COLO829 (cell line): Measurements from ENCODE around the gene GRAMD1A.
"Not testable (repeated sequence)": the region's sequence is repeated elsewhere in the genome, so short reads cannot be mapped to it uniquely, and the experiment has no call there.

Experiments
- DNase-seq: peaks from one replicate; pipeline ENCODE4 v3.0.0; 2012; ENCODE audit warnings: low spot score

The GRAMD1A gene

DNA sequence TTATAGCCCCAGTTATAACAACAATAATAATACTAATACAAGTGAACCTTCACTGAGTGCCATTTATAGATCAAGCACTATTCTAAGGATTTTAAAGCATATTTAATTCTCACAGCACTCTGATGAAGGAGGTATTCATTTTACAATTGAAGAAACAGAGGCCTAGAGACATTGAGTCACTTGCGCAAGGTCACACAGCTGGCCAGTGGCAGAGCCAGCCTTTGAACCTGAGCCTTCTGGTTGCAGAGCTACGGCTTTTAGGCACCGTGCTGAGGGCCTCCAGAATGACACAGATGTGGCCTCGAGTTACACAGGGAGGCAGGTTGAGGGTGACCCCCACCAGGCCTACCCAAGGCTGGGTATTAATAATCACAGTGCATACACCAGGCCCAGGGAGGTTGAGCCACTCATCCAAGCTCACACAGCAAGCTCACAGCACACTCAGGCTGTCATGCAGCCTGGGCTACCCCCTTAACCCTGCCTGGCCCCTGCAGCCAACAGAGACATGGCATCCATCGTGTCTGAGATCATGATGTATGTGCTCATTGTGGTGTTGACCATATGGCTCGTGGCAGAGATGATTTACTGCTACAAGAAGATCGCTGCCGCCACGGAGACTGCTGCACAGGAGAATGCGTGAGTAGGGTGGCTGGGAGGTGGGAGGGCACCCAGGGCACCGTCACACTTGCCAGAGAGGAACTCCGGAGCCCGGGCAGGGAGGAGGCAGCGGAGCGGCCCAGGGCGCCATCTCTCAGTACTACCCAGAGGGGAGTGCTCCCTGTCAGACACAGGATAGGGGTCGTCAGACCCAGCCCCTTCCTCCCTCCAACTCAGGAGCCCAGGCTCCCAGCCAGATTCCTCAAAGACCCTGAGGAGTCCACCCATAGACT is 38.7 kb downstream of the GRAMD1A start:
- no peak for DNase-seq

DNA sequence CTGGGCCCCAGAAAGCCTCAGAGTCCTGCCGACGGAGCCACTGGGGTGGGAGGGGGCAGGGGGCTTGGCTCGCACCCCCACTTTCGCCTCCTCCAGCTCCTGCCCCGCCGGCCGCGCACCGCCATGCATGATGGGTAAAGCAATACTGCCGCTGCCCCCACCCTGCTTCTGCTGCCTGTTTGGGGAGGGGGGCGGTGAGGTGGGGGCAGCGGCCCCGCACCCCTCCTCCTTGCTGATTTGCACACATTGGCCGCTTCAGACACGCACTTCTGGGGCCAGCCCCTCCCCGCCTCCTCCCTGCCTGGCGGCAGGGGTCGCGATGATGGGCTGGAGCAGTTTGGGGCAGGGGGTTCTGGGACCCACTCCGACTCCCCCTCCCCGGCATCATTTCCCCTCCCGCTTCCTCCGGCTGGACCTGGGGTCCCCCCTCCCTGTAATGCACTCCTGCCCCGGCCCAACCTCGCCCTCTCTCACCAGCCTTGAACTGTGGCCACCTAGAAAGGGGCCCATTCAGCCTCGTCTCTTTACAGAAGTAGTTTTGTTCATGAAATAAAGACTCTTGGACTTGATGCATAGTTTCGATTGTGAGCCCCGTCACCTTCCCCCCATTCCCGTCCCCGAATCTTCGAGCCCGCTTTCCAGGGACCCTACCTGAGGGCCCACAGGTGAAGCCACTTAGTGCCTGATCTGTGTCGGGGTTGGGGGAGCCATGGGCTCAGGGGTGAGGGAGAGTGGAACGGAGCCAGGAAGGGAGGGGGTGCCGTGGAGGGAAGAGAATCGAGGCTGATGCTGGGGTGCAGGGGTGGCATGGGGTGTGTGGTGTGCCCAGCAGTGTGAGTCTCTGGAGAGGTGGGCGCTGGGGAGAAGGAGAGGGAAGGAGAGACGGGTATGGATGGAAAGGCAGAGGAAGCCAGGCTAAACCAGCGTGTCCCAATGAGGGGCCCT is 40.0 kb downstream of the GRAMD1A start:
- no peak for DNase-seq

DNA sequence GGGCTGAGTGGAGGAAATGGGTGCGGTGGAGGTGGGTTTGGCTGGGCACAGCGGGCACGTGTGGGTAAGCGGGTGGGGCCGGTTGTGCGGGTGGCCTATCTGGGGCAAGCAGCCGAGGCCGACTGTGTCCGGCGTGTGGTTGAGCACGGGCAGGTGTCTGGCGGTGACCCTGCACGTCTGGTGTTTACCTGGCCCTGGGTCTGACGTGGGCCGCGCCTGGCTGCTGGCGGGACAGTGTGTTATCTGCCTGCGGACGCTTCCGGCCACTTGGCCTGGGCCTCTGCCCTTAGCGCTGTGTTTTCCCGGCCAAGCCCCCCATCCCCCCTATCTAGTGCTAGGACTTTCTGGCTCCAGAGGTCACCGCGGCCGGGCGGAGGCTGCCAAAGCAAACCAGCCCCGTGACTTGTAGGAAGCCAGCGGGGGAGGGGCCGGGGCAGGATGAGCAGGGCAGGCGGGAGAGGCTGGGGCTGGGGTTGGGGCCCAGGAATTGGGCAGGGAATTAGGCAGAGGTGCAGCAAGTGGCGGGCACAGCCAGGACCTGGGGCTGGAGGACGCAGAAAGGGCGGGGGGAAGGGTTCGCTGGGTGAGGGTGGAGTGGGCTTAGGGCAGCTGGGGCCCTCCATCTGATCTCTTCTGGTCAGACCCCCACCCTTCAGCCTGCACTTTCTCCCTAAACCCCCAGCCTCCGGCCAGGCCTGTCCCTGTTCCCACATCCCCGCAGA is 40.9 kb downstream of the GRAMD1A start:
- peak; percentile 20 for DNase-seq

DNA sequence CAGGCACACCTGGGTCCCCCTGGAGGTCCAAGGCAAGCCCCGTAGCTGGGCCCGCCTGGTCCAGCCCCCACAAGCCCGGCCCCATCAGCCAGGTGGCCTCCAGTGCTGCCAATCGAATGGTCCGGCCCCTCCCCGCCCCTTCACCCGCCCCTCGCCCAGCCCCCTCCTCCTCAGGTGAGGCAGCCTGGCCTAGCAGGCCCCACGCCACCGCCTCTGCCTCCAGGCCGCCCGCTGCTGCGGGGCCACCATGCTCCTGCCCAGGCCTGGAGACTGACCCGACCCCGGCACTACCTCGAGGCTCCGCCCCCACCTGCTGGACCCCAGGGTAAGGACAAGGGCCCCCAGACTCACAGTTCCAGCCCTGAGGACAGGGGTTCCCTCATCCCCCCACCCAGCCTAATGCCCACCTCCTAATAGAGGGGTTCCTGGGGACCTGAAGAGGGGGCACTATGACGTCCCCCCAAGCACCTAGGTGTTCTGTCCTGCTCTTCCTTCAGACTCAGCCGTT is 41.5 kb downstream of the GRAMD1A start, which contains the start of gene HPN:
Gene HPN (plus strand): TSS at position 174 of the 508 bp plus-strand sequence. CDS start 786 bp downstream, outside the sequence.
- DNase-seq = no peak

DNA sequence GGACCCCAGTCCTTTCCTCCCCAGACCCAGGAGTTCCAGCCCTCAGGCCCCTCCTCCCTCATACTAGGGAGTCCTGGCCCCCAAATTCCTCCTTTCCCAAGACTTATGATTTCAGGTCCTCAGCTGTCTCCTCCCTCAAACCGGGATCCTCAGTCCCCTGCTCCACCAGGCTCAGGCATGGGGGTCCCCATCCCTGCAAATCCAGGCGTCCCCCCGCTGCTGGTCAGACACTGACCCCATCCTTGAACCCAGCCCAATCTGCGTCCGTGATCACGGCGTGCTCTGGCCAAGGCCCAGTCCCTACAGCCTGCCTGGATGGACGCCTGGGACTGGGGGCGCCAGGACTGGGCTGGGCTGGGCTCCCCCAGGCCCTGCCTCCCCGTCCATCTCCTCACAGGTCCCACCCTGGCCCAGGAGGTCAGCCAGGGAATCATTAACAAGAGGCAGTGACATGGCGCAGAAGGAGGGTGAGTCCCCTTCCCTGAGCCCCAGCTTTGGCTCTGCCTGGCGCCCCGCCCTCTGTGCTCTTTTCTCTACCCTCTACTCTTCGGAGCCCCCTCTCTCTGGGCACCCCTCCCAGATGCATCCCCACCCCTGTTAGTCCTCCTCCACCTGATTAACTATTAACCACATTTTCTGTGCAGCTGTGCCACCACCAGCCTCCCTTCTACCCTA is 42.1 kb downstream of the GRAMD1A start:
- no peak for DNase-seq

DNA sequence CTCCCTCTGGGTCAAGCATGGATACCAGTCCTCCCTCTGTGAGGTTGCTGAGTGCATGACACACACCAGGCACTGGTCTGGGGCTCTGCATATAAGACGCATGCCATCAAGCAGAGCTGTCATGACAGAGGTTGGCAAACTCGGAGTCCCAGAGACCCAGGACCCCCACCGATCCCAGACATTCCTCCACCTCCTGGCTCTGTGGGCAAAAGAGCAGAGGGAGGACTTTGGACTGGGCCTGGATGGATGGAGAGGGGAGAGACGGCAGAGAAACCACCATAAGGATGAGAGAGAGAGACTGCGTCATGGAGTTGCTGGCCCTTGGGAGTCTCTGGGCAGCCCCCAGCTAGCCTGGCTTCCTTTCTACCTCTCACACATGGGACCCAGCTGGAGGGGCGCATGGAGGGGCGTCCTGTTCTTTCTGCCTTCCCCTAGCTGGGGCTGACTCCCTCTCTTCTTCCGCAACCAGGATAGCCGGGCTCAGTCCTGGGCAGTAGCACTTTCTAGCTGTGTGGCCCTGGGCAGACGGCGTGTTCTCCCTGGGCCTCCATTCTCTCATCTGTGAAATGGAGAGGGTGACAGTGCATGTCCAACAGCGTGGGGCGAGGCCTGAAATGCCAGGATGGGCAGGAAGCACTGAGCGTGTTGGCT is 43.0 kb downstream of the GRAMD1A start:
- no peak for DNase-seq

DNA sequence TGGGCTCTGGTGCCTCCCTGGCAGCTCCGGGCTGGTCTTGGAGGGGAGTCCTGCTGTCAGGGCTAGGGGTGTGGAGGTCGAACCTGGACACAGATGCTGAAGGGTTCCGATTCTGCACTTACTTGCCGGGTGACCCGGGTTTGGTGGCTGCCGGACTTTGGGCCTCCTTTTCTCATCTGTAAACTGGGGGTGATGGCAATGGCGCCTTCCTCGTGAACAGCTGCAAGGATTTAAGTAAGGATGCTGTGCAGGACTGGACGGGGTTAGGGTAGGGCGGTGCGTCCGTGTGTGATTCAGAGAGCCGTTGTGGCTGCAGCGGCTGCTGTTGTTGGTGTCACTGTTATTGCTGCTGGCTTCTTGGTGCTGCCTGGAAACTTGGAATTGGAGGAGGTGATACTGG is 43.8 kb downstream of the GRAMD1A start:
- DNase-seq = no peak

DNA sequence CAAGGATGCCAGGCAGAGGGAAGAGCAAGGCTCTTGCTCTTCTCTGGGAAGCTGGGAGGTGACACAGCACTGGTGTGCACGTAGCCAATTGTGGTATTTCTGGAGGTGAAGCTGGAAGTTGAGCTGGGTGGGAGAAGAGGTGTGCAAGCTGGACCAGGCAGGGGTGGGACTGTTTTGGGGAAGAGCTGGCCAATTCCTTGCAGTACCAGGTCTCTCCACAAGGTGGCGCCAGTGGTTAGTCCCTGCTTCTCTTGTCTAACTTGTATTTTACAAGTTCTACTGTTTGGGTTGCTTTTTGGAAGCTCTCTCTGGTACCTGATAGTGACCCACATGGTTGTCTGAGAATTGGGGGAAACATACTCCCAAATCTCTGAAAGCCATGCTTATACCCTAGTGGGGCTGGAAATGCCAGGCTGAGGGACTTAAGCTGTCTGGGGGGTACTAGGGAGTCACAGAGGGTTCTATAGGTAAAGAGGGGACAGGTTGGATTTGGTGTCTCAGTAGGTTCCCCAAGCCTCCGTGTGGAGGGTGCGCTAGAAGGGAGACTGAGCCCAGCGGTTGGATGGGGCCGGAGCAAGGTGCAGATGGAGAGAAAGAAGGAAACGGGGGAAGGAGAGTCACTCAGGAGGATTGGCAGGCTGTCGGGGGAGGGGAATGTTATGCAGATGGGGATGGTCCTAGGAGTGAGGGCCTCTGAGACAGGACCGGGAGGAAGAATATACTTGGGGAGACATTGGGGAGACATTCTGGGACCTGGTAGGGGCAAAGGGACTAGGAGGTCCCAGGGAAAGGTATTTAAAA is 44.4 kb downstream of the GRAMD1A start:
- DNase-seq = peak; percentile 85

DNA sequence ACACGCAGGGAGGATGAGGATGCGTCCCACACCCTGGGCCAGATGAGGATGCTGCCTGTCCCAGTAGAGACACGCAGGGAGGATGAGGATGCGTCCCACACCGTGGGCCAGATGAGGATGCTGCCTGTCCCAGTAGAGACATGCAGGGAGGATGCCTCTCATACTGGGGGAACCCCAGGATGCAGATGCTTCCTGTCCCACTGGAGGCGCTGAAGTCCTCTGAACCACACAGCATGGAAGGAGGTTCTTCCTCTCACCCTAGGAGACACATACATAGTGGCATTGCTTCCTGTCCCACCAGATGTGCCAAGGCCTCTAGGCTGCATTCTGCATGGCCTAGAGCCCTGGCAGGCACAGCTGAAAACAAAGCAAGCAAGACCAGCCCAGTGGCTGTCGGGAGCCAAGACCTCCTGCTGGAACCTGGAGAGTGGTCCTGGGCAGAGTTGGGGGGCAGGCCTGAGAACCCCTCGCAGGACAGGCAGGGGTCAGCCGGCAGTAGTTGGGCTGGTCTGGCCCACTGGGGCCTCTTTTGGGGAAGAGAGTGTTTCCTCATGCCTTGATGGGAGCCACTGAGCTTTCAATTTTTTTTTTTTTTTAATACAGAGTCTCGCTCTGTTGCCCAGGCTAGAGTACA is 45.7 kb downstream of the GRAMD1A start:
- no peak for DNase-seq

DNA sequence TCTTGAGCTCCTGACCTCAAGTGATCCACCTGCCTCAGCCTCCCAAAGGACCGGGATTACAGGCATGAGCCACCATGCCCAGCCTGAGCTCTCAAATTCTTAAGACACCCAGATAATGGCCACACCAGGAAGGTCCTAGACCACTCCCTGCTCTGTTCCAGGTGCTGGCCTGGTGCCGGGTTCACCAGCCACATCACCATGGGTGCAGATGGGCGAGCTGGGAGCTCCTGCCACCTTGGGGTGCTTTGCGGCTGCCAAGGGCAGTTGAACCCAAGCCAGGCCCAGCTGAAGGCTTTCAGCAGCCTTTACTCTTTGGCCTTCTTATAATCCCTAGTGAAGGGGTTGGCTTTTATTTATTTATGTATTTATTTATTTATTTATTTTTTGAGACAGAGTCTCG is 46.3 kb downstream of the GRAMD1A start:
- DNase-seq = no peak

DNA sequence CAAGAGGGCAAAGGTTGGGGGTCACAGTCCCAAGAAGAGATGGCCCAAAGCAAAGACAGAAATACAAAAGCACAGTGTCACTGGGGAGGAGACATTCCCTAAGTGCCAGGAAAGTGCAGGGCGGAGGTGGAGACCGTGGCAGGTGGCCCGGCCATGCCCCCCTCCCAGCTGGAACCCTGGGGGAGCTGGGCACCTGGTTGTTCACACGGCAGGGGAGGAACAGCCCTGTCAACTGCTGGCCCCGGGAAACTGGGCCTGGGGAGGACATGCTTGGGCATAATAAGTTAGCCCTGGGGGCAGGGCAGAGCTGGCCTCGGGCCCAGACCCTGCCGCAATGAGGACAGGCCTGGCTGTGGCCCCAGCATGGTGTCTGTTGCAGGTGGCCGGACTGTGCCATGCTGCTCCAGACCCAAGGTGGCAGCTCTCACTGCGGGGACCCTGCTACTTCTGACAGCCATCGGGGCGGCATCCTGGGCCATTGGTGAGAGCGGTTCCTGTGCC is 48.8 kb downstream of the GRAMD1A start:
- DNase-seq = no peak

DNA sequence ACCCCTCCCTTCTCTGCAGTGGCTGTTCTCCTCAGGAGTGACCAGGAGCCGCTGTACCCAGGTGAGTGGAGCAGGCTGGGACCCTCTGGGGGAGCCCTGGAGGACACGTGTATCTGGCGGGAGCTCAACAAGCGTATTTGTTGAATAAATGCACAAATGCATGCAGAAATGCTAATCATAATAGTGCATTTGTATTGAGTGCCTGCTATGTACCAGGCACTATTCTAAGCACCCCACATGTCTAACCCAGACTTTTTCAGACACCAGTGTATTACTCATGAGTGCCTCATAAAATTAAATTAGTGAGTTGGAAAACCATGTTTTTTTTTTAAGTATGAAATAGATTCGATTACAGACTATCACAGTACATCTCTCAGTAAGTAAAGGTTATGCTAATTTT is 49.3 kb downstream of the GRAMD1A start:
- no peak for DNase-seq

DNA sequence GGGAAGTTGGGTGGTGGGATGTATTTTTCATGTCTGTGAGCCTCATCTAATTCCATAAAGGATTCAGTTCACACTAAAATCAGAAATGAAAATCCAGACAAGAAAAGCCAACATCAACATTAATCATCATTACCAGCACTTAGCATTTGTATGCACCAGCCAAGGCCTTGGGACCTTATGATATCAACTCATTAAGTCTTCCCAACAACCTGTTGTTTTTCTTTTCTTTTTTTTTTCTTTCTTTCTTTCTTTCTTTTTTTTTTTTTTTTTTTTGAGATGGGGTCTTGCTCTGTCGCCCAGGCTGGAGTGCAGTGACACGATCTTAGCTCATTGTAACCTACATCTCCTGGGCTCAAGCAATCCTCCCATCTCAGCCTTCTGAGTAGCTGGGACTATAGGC is 50.5 kb downstream of the GRAMD1A start:
- not testable (repeated sequence) for DNase-seq

DNA sequence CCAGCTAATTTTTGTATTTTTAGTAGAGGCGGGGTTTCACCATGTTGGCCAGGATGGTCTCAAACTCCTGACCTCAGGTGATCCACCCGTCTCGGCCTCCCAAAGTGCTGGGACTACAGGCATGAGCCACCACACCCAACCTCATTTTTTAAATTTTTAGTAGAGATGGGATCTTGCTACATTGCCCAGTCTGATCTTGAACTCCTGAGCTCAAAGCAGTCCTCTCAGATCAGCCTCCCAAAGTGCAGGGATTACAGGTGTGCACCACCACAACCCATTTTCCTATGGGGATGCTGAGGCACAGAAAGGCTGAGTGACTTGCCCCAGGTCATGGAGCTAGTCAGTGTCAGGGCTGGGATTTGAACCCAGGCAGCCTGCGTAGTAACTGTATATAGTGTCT is 51.1 kb downstream of the GRAMD1A start:
- not testable (repeated sequence) for DNase-seq

DNA sequence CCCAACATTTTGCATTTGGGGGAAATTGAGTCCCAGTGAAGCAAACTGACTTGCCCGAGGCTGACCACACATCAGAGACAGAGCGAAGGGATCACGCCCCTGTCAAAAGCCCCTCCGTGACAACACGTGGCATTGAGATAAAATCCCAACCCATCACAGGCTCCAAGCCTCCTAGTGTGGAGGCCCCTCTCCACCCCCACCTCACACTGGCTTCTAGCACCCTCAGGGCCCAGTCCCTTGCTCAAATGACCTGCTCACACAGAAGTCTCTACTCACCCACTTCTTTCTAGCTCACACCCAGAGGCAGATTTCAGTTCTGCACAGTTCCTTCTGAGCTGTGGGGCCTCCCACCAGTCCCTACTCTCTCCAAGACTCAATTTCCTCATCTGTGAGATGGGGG is 51.7 kb downstream of the GRAMD1A start:
- DNase-seq = no peak

DNA sequence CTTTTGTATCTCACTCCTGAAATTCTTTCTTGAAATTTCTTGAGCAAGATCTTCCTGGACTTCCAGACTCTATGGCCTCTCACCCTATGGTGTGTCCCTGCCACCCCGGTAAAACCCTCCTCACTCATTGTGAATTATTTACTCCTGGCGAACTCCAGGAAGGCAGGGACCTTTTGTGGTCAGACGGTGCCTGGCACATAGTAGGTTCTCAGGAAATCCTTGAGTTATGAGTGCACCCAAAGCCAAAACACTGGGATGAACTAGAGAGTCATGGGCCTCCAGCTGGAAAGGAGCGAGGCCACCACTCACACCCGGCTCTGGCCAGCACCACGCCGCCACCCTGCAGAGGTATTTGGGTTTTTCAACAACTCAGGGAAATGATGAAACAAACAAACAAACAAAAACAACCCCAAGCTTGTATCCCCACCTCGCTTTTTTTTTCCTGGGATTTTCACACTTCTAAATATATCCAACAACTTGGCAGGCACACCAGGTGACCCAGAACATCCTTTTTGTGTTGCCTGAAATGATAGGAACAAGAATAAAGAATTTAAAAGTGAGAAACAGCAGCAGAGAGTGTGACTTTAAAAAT is 52.6 kb downstream of the GRAMD1A start:
- DNase-seq = no peak

DNA sequence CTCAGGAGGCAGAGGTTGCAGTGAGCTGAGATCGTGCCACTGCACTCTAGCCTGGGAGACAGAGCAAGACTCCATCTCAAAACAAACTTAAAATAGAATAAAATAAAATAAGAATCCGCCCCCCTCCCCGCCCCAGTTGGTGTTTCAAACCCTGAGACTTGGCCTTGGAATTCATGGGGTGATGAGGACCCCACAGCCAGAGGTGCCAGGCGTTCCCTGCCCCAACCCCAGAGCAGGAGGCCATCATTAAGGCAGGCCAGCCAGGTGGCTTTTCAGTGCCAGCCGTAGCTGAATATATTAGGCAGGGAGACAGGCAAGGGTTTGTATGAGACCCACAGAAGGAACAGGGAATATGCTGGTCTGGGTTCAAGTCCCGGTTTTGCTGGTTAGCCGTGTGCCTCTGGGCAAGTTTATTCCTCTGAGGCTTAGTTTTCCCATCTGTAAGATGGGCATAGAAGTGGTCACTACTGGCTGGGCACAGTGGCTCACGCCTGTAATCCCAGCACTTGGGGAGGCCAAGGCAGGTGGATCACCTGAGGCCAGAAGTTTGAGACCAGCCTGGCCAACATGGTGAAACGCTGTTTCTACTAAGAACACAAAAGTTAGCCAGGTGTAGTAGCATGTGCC is 53.7 kb downstream of the GRAMD1A start:
- no peak for DNase-seq

DNA sequence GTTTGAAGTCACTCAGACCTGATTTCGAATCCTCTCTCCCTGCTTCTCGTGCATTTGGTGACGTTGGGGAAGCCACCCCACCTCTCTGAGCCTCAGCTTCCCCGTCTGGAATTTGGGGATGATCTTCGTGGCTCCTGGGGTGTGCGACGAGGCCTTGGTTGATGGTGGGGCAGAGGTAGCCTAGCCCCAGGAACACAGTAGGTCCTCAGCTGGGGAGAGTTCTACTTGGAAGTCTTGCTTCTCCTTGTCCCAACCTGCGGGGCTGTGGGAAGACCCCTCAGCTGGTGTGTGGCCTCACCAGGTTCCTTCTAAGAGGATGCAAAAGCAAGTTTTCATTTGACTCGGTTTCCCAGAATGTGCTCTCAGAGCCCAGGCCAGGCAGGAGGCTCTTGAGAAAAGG is 54.5 kb downstream of the GRAMD1A start:
- DNase-seq = no peak
